K562 (cell line): ENCODE measurements around the gene RBM28. TPM values are rescaled to one million over a fixed set of nuclear protein-coding genes. Genes with fewer than 3 reads are reported as not detected.

Experiments used
- ESRRA ChIP-seq: fragments of 450-650 bp; IDR thresholded peaks from 2 replicates; pipeline ENCODE4 v1.6.1; 2014; ENCODE audit warnings: low read depth, mild to moderate bottlenecking, moderate library complexity, borderline replicate concordance
- FOXK2 ChIP-seq, 2 experiments: fragments of 450-650 bp; IDR thresholded peaks in 1 of 2; conservative IDR thresholded peaks in 1 of 2; 2 replicates each; pipeline ENCODE4 v1.6.1; 2016; ENCODE audit warnings: low read depth in 2 of 2, mild to moderate bottlenecking in 1 of 2
- GTF2A2 ChIP-seq: IDR thresholded peaks from 2 replicates; pipeline ENCODE4 v1.6.1; 2016; ENCODE audit warnings: mild to moderate bottlenecking, missing genetic modification characterization, missing compliant biosample characterization
- LARP7 ChIP-seq: fragments of 450-650 bp; IDR thresholded peaks from 2 replicates; pipeline ENCODE4 v1.6.1; 2016
- MAFK ChIP-seq: IDR thresholded peaks from 2 replicates; pipeline ENCODE4 v1.6.1; 2011; ENCODE audit warnings: low read length, improper control_type of control experiment
- MYBL2 ChIP-seq, 2 experiments: fragments of 450-650 bp in 1 of 2; sonication (generic) in 1 of 2; formaldehyde crosslinking in 1 of 2; IDR thresholded peaks; 2 replicates each; pipeline versions ENCODE4 v1.6.1 to v1.8.1; 2017 to 2022; ENCODE audit warnings: borderline replicate concordance in 1 of 2, inconsistent platforms in 1 of 2, low read depth in 1 of 2, mild to moderate bottlenecking in 1 of 2, missing genetic modification reagents in 1 of 2, moderate library complexity in 1 of 2
- SRF ChIP-seq, 2 experiments: fragments of 250-450, 450-650 bp in 1 of 2; sonication (Bioruptor Pico) in 1 of 2; sonication (generic) in 1 of 2; formaldehyde crosslinking; IDR thresholded peaks; 2 replicates each; pipeline versions ENCODE4 v1.5.0 to v1.5.1; 2020 to 2022; ENCODE audit warnings: mild to moderate bottlenecking in 1 of 2, missing genetic modification reagents in 1 of 2
- SRSF7 ChIP-seq: fragments of 200-400 bp; formaldehyde crosslinking; optimal IDR thresholded peaks from 2 replicates; pipeline ENCODE3; 2017; ENCODE audit warnings: mild to moderate bottlenecking, low read depth, low read length
- TEAD1 ChIP-seq, 2 experiments: fragments of 450-650 bp in 1 of 2; sonication (generic) in 1 of 2; formaldehyde crosslinking; IDR thresholded peaks; 2 replicates each; pipeline versions ENCODE4 v1.4.0 to v1.8.0; 2020 to 2022; ENCODE audit warnings: mild to moderate bottlenecking in 2 of 2, missing genetic modification reagents in 1 of 2
- XRCC5 ChIP-seq: fragments of 200-400 bp; formaldehyde crosslinking; IDR thresholded peaks from 2 replicates; pipeline ENCODE4 v1.6.1; 2017; ENCODE audit warnings: low read depth, mild to moderate bottlenecking, low read length
- ZNF644 ChIP-seq: fragments of 200-800 bp; sonication (Bioruptor generic); IDR thresholded peaks from 2 replicates; pipeline ENCODE4 v1.6.1; 2016; ENCODE audit warnings: low read depth, missing genetic modification characterization, missing compliant biosample characterization
- polyA plus RNA-seq, 8 experiments: library from polyadenylated mRNA; depleted of rRNA in 4 of 8; stranded (reverse) in 5 of 8; unstranded in 3 of 8; fragments of >200 nt; fragmentation: Nextera tagmentation in 2 of 8; fragmentation: Illumina TruSeq in 1 of 8; extraction: Ambion mirVana in 2 of 8; extraction: Trizol in 1 of 8; gene quantifications; 2 replicates each; pipeline versions ENCODE4 v1.2.1 to v1.2.3, GENCODE V29; 2011 to 2014; ENCODE audit warnings: inconsistent platforms in 1 of 8, missing spikeins in 1 of 8
- total RNA-seq, 7 experiments: library from RNA; depleted of rRNA in 6 of 7; stranded (reverse); fragments of >200 nt in 6 of 7; fragmentation: Illumina TruSeq in 2 of 7; extraction: Trizol in 2 of 7; gene quantifications; 2 replicates each; pipeline versions ENCODE4 v1.2.1 to v1.2.3, GENCODE V29; 2011 to 2021; ENCODE audit warnings: low replicate concordance in 1 of 7
- TF ChIP-seq, protein P1 (sequence below): fragments of 450-650 bp; formaldehyde crosslinking; IDR thresholded peaks from 2 replicates; pipeline ENCODE4 v1.4.0; 2020; ENCODE audit warnings: mild to moderate bottlenecking, moderate library complexity
- TF ChIP-seq, protein P2 (sequence below), 2 experiments: fragments of 450-650 bp; formaldehyde crosslinking in 1 of 2; IDR thresholded peaks; 2 replicates each; pipeline versions ENCODE4 v1.4.0 to v1.6.1; 2014 to 2020; ENCODE audit warnings: mild to moderate bottlenecking in 2 of 2, borderline replicate concordance in 1 of 2, low read depth in 1 of 2
- TF ChIP-seq, protein P3 (sequence below): conservative IDR thresholded peaks from 2 replicates; pipeline ENCODE4 v1.6.1; 2011; ENCODE audit warnings: low read depth, mild to moderate bottlenecking, low read length; ENCODE audit not compliant: control insufficient read depth

The RBM28 gene
- total and polyA plus RNA-seq, 9 of the 15 experiments (the other 6 are each of a cell fraction or from before 2014, with no cell fraction given): 65.8 to 213 (median 138) TPM

DNA sequence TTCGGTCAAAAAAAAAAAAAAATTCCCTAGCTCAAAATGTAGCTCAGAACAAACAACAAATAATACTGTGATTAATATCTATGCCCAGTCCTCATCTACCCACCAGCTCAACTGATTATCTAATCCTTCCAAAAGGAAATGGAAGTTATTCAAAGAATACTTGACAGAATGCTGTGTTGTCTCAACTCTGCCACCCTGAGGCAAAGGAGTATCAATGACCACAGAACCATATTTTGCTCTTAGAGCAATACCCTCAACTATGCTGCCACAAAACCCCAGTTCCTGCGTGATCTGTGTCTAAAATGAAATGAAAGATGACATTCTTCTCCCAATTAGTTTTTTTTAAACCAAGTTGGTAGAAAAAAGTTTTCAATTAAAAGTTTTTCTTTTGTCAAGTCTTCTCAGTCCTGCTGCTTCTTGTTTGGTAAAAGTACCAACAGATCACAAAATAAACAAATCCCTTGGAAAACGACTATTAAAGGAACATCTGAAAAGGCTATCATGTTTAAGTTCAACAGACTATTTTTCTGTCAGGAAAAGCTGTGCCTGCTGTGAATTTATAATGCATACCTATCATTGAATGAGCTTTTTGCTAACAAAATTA, 21.6 kb downstream of the RBM28 start (continued):
- TF ChIP-seq SRF (CRISPR knock-in tag; IDR thresholded peaks at IDR 0.05) (peak in 1 of 2 experiments; percentile 20; a peak in 1 of 4 replicates), ESRRA (0 out of 2 replicates have a peak, but pooled peaks have one; percentile 17), SRSF7 (no peak), LARP7 (no peak), TEAD1 (CRISPR knock-in tag; IDR thresholded peaks at IDR 0.05) (no peak), FOXK2 (conservative IDR thresholded peaks at IDR 0.05 in 1 of 2, IDR thresholded peaks at IDR 0.05 in 1 of 2; ENCODE audit: low read depth in 2 of 2) (no peak), MAFK (no peak), XRCC5 (no peak), GTF2A2 (tag) (no peak), ZNF644 (tag) (no peak), MYBL2 (IDR thresholded peaks at IDR 0.05; ENCODE audit: low read depth) (no peak), MYBL2 (CRISPR knock-in tag; IDR thresholded peaks at IDR 0.05; ENCODE audit: borderline replicate concordance) (no peak)
- TF ChIP-seq, protein P1, sequence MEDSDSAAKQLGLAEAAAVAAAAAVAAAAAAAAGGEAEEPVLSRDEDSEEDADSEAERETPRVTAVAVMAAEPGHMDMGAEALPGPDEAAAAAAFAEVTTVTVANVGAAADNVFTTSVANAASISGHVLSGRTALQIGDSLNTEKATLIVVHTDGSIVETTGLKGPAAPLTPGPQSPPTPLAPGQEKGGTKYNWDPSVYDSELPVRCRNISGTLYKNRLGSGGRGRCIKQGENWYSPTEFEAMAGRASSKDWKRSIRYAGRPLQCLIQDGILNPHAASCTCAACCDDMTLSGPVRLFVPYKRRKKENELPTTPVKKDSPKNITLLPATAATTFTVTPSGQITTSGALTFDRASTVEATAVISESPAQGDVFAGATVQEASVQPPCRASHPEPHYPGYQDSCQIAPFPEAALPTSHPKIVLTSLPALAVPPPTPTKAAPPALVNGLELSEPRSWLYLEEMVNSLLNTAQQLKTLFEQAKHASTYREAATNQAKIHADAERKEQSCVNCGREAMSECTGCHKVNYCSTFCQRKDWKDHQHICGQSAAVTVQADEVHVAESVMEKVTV (CRISPR knock-in tag): peak; percentile 28; the same call in 1 of the 2 replicates
- TF ChIP-seq, protein P2, sequence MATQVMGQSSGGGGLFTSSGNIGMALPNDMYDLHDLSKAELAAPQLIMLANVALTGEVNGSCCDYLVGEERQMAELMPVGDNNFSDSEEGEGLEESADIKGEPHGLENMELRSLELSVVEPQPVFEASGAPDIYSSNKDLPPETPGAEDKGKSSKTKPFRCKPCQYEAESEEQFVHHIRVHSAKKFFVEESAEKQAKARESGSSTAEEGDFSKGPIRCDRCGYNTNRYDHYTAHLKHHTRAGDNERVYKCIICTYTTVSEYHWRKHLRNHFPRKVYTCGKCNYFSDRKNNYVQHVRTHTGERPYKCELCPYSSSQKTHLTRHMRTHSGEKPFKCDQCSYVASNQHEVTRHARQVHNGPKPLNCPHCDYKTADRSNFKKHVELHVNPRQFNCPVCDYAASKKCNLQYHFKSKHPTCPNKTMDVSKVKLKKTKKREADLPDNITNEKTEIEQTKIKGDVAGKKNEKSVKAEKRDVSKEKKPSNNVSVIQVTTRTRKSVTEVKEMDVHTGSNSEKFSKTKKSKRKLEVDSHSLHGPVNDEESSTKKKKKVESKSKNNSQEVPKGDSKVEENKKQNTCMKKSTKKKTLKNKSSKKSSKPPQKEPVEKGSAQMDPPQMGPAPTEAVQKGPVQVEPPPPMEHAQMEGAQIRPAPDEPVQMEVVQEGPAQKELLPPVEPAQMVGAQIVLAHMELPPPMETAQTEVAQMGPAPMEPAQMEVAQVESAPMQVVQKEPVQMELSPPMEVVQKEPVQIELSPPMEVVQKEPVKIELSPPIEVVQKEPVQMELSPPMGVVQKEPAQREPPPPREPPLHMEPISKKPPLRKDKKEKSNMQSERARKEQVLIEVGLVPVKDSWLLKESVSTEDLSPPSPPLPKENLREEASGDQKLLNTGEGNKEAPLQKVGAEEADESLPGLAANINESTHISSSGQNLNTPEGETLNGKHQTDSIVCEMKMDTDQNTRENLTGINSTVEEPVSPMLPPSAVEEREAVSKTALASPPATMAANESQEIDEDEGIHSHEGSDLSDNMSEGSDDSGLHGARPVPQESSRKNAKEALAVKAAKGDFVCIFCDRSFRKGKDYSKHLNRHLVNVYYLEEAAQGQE (IDR thresholded peaks at IDR 0.05; ENCODE audit: borderline replicate concordance): peak; percentile 42; the same call in 1 of the 2 replicates
- TF ChIP-seq, protein P2 (CRISPR knock-in tag; IDR thresholded peaks at IDR 0.05; ENCODE audit: low read depth): no peak
- TF ChIP-seq, protein P3, sequence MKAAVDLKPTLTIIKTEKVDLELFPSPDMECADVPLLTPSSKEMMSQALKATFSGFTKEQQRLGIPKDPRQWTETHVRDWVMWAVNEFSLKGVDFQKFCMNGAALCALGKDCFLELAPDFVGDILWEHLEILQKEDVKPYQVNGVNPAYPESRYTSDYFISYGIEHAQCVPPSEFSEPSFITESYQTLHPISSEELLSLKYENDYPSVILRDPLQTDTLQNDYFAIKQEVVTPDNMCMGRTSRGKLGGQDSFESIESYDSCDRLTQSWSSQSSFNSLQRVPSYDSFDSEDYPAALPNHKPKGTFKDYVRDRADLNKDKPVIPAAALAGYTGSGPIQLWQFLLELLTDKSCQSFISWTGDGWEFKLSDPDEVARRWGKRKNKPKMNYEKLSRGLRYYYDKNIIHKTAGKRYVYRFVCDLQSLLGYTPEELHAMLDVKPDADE: no peak
